Middle frontal gyrus (tissue), 1 donor: ENCODE data around the gene CAP1.
"Not testable (repeated sequence)": the region's sequence is repeated elsewhere in the genome, so short reads cannot be mapped to it uniquely, and the experiment has no call there.

Experiments
- DNase-seq: peaks from one replicate; pipeline ENCODE4 v3.0.0-alpha.2; 2015; ENCODE audit warnings: low spot score; ENCODE audit errors: extremely low spot score

The CAP1 gene

DNA sequence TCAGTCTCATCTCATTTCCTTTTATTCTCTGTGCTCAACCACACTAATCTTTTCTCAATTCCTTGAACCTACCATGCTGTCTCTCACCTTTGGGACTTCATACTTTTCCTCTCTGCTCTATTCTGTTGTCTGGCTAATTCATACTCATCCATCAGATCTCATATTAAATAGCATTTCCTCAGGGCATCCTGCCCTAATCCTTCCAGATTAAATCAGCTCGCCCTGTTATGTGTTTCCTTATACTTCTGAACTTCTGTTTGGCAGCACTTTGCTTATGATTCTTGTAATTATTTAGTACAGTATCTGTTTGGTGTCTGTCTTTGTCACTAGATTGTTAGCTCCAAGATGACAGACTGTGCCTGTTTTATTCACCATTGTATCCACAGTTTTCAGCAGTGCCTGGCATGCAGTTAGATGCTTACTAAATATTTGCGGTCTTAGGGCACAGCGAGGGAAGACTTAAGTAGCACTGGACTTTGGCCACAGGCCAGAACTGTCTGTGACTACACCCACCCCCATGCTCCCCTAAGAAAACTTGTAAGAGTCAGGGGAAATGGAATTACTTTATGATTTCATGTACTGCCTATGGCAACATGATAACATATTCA lies 9.9 kb upstream of the CAP1 start:
- no peak for DNase-seq

DNA sequence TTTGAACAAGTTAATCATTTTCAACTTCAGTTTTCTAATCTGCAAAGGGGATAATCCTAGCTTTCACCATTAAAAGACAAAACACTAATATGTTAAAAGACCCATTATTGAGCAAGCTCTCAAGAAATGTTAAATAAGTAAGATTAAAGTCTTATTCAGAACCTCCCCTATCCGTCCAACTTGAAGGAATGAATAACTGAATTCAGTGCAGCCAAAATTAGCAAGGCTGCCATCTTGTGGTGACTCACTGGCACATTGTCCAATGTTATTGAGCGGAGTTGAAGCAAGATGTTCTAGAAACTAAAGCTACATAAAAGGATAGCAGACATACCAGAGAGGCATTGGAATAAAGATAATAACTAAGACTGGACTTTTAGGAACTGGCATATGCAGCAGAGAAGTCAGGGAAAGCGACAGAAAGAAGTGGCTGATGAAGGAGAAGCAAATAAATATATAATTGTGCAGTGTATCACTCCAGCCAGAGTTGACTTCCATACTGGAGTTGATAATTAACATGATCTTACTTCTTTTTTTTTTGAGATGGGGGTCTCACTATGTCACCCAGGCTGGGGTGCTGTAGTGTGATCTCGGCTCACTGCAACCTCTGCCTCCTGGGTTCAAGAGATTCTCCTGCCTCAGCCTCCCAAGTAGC lies 8.2 kb upstream of the CAP1 start:
- no peak for DNase-seq

DNA sequence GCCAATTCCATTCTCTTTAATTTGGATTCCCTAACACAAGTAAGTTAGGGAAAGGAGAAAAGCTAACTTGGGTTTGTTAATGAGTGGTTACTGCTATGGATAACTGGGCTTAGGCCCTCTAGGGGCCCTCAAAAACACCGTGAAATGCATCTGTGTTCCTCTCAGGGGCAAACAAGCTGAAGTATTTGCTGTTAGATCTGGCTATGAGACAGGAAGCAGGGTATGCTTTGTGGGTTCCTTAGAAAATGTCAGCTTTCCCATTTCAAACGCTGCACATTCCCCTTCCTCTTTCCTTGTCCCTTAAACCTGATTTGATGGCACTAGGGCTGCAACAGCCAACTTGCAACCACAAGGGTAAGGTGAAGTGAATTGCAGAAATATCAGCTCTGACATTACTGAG lies 5.7 kb upstream of the CAP1 start:
- no peak for DNase-seq

DNA sequence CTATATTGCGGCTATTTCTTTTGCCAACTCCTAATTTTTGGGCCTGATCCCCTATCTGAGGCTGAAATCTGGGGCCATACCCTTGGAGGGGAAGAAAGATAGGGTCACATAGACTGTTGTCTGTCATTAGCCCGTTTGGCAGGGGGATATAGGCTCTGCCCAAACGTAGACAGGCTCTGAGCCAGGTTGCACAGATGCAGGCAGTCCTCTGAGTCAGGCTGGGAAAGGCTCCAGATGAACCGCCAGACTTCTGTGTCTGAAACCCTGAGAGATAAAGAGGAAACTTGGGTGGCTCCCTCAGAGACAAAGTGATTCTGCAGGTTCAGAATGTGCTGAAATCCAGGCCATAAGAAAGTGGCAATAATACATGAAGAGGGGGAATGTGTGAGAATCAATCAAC lies 4.0 kb upstream of the CAP1 start:
- DNase-seq = no peak

DNA sequence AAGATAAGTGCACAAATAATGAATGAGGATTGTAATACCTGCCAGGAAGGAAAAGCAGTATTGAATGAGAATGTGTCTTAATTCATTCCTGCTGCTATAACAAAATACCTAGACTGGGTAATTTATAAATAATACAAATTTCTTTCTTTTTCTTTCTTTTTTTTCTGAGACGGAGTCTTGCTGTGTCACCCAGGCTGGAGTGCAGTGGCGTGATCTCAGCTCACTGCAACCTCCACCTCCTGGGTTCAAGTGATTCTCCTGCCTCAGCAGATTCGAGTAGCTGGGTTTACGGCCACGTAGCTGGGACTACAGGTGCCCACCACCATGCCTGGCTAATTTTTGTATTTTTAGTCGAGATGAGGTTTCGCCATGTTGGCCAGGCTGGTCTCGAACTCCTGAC lies 3.3 kb upstream of the CAP1 start:
- not testable (repeated sequence) for DNase-seq

DNA sequence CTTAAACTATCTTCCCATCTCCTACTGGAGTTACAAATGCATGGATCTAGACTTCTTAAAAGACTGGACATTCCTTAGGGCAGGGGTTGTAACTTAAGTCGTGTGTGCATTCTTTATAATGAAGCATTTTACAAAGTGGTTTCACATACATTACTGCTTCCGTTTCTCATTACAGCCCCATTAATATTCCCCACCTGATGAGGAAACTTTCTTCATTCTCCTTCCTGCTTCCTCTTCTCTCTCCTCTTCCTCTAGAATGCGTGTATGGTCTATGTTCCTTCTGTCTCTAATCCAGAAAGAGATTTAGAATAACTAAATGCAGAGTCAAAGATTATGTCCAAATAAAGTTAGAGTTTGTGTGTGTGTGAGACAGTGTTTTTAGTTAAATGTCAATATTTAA lies 1.8 kb upstream of the CAP1 start:
- DNase-seq = no peak

DNA sequence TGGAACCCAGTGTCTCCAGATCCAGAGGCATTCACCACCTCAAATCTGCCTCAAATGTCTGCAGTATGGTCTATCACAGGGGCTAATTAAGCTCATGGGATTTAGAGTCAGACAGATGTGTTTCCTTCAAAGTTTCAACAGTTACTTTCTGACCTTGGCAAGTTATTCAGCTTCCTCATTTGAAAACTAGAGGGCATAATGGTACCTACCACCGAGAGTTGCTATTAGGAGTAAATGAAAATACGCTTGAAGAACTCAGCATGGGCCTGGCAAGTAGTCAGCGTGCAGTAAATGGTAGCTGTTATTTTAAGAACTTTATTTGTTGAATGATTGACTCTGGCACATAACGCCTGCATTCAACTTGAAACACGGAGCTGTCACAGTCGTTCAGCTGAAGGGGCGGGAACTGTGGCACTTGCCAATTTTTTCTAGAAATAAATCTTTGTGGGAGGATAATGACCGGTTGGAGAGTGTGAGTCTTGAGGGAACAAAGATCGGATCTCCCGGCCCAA lies 1.2 kb upstream of the CAP1 start:
- DNase-seq = no peak

DNA sequence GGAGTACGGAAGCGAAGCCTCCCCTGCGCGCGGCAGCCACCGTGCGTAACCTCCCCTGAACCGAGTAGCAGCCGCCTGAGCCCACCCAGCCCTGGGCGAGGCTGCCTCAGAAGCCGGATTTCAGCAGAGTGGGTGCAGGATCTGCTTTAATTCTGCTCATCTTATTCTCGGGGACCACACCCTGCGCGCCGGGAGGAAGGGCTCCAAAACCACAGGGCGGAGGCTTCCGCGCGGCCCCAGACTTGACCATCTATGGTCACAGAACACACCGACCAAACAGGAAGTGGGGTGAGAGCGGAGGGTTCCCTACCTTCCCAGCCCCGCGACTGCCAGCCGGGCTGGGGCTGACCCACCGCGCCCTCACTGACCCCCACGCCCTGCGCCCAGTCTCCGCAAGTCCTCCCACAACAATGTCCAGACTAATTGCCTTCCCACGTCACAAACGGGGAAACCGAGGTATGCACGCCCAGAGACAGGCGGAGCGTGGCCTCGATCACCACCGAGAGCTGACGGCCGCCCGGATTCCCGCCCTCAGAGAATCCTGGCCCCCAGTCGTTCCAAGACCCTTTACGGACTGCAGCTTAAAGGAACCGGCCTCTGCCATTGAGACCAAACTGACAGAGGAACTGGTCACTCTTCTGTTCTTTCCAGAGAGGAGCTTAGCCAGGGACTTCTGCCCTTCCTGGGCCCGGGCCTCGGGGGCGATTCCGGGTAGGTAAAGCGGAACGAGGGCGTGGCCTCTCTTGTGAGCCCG lies 595 bp upstream of the CAP1 start:
- DNase-seq = no peak

DNA sequence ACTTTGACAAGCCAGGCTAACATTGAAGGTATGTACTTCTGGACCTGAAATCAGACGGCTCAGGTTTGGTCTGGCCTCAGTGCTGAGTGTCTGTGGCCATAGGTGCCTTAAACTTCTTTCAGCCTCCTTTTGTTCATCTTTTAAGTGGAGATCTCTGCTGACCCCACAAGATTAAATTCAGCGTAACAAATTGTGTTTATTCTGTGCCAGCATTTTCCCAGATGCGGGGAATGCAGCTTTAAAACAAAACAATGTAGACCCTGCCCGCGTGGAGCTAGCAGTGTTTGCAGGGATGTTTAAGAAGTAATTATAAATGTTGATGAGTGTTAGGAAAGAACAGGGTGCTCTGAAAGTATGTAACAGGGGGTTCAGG lies 923 bp downstream of the CAP1 start:
- DNase-seq = no peak

DNA sequence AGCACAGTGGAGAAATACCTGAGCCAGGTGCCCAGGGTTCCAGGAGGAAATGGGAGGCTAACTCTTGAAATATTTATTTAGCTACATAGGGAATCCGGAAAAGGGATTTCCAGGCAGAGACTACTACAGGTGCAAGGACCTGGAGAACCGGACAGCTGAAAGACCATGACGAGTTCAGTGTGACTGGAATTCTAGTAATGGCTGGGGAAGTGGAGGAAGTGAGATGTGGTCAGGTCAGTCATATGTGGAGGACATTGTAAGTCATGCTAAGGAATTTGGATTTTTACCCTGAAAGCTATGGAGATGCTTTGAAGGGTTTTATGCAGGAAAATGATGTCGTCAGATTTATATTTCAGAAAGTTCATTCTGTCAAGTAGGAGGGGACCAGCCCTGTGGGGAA lies 1.8 kb downstream of the CAP1 start:
- no peak for DNase-seq

DNA sequence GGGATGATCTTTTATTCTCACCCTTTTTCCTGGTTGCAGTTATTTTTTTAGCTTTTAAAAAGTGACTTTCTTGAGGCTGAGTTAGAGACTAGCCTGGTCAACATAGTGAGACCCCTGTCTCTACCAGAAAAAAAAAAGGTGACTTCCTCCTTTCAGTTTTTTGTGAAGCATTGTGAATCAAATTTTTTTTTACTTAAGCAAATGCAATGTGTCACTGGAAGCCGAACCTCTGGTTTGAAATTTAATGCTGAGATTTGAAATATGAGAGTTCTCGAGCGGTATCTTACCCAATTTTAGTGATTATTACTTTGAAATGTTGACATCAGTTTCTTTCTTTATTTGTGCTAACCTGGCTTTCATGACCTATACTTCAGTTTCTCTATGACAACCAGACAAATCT lies 3.6 kb downstream of the CAP1 start:
- DNase-seq = no peak

DNA sequence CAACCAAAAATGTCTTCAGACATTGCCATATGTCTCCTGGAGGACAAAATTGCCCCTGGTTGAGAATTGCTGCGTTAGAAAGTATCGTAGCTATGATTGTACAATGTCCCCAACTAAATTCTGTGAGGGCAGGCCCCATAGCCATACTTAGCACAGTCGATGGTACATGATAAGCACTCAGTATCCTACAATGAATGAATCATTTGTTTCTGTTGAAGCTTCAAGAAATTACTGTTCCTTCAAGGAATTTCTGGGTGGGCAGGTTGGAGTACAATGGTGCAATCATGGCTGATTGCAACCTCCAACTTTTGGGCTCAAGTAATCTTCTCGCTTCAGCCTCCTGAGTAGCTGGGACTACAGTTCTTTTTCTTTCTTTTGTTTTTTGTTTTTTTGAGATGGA lies 4.7 kb downstream of the CAP1 start:
- no peak for DNase-seq

DNA sequence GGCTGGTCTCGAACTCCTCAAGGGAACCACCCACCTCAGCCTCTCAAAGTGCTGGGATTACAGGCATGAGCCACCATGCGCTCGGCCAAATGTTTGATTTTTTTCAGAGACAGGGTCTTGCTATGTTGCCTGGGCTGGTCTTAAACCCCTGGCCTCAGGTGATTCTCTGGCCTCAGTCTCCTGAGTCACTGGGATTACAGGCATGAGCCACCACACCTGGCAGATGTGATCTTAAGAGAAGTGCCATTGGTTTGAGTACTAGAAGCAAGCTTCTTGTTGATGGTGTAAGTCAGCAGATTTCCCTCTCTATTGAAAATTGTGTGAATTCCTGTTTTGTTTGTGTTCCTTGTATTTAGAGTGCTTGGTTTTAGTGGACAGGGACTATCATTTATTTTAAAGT lies 5.2 kb downstream of the CAP1 start:
- no peak for DNase-seq

DNA sequence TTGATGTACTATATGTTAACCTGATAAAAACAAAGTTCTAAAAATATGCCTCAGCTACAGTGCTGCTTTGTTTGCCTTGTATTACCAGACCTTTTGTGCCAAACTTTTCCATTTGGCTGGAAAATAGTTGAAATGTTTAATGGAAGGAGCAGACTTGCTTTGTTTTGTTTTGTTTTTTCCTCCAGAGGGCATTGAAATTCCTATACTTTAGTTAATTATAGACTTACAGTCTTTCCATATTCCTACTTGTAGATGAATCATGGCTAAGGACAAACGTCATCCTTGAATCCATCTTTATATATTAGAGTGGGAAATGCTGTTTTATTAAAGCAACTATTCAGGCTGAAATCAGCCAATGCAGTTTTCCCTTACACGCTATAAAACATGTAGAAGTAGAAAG lies 6.7 kb downstream of the CAP1 start:
- DNase-seq = no peak

DNA sequence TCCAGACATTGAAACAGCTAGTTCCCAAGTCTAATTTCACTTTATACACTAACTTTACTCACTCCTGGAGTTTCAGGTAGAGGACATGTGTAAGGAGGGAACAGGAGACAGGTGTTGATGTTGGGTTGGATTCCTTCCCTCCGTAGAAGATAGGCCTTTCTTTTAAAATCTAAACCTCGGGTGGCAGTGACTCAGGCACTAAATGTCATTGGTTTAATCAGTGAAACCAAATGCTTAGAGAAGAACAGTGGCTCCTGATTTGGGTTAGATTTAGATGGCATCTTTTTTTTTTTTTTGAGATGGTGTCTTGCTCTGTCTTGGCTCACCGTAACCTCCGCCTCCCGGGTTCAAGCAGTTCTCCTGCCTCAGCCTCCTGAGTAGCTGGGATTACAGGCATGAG lies 7.2 kb downstream of the CAP1 start:
- DNase-seq = no peak

DNA sequence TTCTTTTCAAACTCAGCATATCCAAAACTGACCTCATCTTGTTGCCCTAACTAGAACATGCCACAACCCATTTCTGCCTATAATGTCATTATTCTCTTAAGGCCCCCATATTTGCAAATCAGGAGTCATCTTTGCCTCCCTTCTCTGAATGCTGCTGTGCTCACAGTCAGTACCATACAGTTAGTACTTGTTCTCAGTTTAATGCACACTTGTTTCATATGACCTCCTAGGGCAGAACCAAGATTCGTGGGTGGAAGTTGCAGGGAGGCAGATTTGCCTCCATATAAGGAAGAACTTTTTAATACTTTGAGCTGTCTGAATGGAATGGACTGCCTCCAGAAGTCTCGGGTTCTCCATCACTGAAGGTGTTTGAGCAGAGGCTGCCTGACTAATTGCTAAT lies 9.2 kb downstream of the CAP1 start:
- DNase-seq = no peak

DNA sequence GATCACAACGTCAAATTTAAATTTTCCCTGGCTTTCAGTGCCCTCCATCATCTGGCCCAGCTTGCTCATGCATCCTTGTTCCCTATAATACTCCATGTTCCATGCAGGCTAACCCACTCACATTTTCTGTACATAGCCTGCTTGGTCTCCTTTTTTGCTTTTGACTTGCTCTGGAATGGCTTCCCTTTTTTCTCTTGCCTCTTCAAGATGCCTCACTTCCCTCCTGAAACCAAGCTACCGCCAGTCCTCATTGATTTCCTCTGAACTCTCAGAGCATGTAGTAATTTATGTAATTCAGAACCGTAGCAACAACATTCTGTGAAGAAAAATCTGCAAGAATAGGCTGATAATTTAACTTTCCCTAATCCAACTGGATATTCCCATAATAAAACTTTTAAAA lies 10.3 kb downstream of the CAP1 start:
- DNase-seq = no peak

DNA sequence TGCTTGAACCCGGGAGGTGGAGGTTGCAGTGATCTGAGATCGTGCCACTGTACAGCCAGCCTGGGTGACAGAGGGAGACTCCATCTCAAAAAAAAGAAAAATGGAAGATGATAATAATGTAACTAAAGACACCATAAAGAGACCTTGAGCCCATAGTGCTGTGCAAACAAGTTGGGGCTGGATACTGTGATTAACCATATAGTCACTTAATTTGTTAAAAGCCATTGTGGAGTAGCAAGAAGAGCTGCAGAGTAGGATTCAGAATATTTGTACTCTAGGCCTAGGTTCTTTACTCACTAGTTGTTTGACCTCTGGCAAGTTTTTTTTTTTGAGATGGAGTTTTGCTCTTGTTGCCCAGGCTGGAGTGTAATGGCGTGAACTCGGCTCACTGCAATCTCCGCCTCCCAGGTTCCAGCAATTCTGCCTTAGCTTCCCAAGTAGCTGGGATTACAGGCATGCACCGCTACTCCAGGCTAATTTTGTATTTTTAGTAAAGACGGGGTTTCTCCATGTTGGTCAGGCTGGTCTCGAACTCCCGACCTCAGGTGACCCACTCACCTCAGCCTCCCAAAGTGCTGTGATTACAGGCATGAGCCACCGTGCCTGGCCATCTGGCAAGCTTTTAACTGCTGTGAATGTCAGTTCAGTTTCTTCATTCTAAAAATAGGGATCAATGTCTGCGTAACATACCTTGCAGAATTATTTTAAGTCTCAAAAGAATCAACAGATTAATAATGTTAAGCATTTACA lies 12.8 kb downstream of the CAP1 start:
- DNase-seq = no peak

DNA sequence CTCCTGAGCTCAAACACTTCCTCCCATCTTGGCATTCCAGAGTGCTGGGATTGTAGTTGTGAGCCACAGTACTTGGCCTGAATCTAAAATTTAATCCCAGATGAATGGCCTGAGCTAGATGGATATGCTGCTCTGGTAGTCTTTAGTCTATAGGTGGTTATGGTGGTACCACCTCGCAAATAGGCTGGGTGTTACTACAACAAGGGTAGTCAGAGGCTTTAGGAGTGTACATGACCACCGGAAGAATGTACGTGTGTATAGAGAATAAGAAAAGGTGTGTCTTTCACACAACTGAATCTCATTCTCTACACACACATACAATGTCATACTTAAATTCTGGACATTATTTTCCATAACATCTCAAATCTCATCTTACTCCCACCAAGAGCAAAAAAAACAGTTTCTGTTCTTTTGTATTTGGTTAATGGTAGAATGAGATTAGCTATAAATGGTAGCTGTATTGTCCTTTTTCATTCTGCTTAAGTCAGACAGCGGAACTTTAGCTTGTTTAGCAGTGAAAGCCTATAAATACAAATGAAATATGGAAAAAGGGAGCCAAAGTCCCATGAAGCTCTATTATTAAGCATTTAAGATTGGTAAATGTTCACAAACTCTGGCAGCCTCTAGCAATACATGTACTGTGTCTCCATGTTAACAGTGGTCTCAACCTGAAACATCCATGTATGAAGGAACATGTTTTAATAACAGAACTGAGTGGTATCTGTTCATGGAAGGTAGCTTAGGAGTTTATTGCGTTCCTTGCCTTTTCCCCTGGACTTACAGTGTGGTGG lies 16.2 kb downstream of the CAP1 start:
- no peak for DNase-seq

DNA sequence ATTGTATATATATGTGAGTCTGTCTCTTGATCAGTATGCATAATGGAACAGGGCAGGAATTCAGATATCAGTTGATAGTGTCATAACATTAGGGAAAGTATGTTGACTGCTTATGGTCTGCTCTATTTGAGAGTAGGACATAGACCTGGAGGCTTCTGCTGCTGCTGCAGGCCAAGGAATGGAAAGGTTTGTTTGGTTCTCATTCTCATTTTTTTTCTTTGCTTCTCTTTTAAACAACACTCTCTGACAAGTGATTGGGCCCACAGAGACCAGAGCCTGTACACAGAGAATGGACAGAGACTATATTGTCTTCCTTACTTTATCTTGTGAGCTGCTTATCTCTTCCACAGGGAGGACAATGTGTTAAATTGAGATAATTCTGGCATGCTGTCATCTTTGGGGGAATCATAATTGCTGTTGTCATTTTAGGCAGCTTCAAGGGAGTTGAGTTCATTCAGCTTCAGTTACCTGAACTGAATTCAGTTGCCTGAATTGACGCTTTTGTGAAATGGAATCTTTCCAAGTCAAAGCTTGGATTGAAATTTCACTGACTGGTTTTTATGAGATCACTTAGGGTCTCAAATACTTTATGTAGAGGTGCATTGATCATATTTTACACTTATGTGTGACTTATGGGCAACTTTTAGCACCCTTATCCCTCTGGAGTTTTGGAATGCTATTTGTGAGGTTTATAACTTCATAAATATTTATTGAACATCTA lies 16.9 kb downstream of the CAP1 start:
- no peak for DNase-seq

DNA sequence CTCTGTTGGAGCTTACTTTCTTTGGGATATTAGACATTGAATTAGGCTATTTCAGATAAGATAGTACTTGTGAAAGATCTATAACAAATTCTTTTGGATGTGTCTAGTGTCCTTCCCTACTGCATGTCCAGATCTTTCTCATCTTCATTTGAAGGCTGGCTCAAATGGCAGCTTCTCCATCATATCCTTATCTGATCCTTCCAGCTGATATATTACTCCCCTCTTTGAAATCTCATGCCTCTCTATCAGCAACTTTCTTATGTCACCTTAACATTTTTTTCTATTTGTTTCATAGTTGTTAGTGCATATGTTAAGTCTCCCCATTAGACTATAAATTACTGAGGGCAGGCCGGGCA lies 17.5 kb downstream of the CAP1 start:
- no peak for DNase-seq
